NCI-H146 (cell line): ENCODE data around the gene PRELID2.

Experiments used
- DNase-seq: peaks from one replicate; lab custom pipeline; 2025; lab: John Stamatoyannopoulos, UW

The PRELID2 gene

DNA sequence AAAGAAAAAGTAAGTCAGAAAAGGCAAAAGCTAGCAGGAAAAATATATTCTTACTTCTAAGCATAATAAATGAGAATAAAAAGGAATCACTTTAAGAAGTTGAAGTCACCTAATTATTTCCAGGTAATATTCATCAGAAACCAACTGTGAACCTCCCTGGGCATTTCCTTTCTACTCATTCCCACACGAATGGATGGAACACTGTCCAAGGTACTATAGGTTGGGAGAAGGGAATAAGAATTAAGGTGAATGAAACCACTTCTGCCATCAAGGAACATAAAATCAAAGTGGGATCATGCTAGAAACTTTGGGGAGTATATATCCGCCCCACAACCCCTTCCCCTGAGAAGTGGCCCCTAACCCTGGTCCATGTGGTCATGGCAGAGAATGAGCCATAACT, 41.6 kb downstream of the PRELID2 start:
- DNase-seq = no peak

DNA sequence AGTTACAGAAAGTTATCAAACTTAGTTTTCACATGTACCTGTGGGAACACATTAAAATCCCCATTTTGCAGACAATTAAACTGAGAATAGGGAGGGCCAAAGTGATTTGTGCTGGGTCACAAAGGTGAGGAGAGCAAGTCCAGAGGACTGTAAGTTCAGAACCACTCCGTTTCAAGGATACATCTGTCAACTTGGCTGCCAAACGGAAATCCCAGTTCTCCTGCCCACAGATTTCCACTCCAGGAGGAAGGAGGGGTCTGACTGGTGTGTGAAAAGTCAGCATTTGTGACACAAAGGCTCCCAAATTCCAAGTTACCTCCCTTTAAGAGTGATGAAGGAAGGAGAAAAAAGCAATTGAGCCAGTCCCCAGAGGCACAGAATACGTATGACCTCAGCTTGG, 42.3 kb downstream of the PRELID2 start:
- no peak for DNase-seq

DNA sequence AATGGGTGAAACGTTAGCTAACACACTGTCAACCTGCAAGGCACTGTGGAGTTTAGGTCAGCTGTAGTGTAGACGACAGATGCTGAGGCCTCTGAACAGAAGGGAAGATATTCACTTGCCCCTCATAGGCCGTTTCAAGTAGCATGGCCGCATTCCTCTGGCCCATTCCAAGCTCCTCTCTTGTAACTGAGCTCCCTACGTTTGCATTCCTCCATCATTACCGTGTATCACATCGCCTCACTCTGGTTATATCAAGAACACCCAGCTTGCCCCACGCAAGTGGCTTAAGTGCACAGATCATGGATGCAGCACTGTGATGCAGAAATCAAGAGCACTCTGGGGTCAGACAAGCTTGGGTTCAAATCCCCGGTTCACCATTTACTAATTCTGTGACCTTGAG, 43.3 kb downstream of the PRELID2 start:
- DNase-seq = no peak

DNA sequence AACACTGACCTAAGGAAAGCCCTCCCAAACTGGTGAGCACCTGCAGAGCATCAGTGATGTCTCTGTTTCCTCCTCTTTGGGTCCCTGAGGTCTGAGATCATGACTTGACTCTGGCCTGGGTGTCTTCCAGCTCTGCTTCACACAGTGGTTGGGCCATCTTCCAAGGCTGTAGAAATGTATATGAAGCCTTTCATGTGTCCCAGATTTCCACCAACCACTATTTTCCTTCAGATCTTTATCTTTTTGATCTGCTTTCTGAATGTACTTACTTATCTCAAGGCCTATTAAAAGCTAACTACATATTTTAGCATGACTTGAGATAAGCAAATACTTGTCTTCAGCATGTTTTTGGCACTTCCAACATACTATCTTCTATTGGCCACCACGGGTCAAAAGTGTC, 47.1 kb downstream of the PRELID2 start:
- no peak for DNase-seq

DNA sequence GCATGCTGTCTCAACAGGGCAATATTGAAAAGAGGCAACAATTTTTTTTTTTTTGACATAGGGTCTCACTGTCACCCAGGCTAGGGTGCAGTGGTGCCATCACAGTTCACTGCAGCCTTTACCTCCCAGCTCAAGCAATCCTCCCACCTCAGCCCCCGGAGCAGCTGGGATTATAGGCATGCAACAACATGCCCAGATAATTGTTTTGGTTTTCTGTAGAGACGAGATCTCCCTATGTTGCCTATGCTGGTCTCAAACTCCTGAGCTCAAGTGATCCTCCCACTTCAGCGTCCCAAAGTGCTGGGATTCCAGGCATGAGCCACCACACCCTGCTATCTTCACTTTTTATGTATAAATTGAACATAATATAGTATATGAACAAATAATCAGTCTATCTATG, 47.6 kb downstream of the PRELID2 start:
- no peak for DNase-seq

DNA sequence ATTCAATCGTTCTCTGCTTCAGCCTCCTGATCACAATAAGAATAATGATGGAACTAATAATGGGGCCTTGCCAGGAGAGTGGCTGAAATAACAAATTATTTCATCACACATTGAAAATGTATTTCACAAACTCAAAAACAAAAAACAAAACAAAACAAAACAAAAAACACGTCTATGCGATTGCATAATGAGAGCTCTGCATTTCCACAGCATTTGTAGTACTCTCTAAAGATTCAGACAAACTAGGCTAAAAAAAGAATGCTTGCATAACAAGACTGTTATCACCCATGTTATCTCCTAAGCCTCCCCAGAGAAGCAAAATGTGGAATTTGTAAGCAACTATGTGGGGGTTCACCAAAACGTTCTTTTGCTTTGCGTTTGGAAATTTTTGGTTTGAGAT, 48.1 kb downstream of the PRELID2 start:
- DNase-seq = no peak

DNA sequence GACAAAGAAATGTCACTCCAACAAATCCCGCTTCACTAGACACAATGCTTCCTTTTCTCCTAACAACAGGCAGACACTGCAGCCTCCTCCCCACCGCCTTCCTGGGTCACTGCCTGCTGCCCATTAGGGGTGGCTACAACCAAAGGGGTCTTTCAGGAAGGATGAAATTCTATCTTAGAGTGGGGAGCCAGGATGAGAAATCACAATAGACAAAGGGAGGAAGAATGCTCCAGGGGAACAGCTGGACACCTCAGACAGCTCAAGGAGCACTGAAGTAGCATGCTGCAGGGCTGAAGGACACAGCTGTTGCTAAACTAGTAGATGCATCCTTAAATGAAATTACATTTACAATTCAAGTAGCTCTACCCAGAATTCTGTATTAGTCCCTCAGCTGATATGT, 54.2 kb downstream of the PRELID2 start:
- DNase-seq = no peak

DNA sequence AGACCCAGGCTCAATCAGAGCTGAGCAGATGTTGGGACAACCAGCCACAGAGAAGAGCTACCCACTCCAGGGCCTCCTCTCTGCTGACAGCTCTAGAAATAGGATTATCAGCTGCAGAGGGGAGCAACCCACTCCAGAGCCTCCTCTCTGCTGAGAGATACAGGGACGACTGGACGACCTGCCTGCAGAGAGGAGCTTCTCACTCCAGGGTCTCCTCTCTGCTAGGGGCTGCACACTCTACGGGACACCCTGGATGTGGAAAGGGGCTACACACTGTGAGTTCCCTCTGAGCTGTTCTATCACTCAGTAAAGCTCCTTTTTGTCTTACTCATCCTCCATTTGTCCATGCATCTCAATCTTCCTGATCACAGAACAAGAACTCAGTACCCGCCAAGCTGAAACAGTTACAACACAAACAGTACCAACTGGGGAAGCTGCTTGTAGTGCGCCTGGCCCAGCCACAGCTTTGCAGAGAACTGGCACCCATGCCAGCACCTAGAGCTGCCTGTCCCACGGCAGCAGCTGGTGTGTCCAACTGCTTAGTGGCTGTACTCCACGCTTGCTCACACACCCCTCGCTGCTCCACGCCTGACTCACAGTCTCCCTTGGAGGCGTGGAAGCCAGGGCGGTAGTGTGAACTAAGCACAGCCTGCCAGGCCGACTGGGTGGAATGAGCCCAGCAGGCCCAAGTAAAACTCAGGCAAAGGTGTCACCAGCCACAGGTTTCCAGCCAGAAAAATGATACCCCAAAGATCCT, 56.8 kb downstream of the PRELID2 start:
- no peak for DNase-seq

DNA sequence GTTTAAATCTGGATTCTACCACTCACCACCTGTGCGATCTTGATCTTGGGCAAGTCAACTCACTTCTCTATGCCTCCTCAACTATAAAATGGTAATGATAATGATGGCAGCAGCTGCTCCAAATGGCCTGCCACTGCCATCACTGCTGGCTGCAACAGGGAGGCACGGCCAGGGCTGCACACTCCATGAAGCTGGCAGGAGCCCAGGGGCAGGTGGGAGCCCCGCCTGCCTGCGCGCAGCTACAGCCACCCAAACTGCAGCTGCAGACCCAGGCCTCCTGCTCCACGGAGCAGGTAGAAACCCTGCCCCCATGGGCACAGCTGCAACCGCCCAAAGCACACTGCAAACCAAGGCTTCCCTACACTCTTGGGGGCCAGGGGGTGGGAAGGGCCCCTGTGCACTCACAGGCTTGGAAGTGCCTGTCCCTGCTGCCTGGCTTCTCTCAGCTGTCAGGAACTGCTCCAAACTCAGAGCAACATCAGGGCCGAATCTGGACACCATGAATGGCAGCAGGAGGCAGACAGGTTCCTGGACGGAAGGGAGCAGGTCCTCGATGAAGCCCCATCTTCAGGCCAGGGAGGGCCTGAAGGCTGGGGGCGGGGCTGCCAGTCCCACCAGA, 57.6 kb downstream of the PRELID2 start:
- no peak for DNase-seq

DNA sequence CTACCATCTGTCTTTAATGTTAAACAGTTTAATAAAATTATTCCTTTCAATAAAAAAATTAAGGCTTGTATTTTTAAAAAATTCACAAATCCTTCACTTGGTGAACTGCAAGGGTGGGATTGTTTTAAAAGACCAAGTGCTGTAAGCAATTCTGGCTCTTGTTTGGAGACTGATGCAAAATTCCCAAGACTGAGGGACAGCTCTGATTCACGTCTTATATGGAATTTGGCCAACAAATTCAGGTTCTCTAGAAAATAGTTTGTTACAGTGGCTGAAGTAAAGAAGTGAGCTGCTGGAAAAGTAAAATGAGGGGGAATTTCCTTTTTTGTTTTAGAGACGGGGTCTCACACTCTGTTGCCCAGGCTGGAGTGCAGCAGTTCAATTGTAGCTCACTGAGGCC, 58.3 kb downstream of the PRELID2 start:
- no peak for DNase-seq

DNA sequence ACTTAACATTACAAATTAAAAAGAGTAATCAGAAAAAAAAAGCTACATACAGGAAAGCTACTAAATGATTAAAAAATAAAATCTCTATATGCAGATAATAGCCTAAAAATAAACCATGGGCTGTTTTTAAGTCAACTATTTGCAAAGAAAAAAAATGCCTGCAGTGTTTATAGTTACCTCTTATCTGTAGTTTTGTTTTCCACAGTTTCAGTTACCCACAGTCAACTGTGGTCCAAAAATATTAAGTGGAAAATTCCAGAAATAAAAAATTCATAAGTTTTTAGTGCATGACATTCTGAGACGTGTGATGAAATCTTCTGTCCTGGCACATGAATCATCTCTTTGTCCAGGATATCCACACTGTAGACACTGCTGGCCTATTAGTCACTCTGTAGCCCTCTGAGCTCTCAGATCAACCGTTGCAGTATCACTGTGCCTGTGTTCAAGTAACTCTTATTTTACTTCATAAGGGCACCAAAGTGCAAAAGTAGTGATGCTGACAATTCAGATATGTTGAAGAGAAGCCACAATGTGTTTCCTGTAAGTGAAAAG, 59.2 kb downstream of the PRELID2 start:
- no peak for DNase-seq

DNA sequence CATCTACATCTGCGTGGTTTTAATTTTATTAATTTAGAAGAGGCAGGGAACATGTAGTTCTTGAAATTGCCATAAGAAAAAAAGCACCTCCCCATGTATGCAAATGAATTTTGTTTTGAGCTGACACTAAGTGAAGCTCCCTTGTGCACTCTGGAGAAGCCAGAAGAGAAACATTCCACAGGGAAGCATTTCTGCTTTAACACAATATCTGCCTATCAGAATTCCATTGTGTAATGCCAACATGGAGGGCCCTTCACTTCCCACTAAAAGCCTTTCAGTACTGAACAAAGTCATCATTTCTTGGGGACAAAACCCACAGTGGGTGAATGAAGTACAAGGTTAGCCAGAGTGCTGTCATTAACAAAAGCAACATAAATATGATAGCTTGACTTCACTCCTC, 59.7 kb downstream of the PRELID2 start:
- DNase-seq = no peak

DNA sequence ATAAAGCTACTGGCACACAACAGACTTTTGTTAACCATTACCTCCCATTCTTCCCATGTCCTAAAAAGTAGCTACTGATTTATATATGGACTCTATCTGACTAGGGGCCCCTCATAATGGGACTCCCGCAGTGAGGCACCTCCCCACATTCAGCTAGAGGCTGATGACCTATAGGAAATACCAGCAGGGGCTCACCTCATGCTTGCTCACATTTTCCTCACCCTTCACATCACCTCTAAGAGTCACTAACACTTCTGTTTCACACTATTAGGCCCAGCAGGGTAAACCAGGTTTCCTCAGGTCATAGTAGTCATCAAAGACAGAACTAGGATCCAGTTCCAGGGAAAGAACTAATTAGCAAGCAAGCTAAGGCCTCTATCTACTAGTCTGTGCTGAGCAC, 60.7 kb downstream of the PRELID2 start:
- no peak for DNase-seq

DNA sequence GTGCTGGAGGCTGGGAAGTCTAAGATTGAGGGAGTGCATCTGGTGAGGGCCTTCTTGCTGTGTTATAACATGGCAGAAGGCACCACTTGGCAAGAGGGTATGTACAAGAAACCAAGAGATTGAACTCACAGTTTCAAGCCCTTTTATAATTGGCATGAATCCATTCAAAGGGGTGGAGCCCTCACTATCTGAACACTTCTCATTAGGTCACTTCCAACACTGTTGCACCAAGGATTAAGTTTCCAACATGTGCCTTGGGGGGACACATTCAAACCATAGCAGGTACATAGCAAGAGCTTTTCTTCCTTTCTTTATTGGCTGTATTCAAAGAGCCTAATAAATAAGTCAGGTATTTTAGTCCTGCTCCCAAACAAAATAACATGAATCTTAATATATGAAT, 62.7 kb downstream of the PRELID2 start:
- no peak for DNase-seq

DNA sequence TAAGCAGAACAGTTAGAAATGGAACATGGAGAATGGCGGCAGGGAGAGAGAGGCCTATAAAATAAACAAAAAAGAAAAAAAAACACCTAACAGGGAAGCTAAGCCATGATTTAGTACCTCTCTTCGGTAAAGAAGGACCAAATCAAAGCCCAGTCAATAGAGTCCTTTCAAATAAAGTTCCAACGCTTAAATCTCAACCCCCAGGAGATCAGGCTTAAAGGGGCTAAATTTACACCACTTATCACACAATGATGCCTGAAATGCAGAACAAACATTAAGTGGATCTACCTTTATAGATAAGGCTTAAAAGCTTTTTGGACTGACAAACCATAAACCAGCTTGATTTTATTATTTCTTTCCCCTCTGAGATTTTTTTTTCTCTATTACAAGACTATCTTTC, 66.3 kb downstream of the PRELID2 start:
- DNase-seq = no peak

DNA sequence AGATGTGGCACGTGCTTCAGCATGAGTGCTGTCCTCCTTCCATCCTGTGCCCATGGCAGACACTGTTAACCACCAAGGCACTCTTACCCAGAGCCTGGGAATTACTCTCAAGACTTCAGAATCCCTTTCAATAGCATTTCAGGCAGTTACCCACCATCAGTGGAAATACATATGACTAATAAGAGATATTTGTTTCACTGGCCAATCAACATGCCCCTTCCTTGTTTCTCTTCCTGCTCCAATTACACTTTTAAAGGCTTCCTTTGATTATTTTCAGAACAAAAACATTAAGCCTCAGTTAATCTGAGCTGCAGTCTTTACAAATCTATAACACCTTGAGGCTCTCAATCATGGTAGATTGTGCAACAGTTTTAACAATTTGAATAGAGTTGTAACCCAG, 70.8 kb downstream of the PRELID2 start:
- DNase-seq = no peak

DNA sequence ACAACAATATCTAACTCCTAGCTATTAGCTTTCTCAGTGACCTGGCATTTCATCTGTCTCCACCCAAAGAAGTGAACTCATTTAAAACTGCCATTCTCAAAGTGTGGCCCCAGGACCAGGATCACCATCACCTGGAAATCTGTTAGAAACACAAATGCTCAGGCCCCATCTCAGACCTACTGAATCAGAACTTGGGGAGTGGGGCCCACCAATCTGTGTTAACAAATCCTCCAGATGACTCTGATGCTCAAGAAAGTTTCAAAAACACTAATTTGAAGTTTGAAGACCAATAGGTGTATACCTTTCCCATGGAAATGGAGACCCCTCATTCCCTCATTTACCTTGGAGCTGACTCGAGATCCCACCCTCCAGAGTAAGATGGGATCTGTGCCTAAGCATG, 72.3 kb downstream of the PRELID2 start:
- no peak for DNase-seq

DNA sequence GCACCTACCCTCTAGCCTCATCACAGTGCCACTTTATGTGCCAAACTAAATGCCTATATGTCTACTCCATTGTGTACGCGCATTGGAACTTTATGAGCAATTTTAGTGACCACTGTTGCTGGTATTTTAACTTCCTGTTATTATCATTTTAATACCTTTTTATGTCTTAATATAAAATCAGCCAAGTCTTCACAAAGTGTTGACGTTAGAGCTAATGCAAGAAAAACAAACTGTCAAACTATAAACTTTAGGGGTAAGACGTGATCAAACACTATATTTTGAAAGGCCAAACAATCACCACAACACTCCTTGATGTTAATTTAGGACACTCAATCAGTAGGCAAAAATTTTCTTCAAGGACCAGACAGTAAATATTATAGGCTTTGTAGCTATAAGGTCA, 73.9 kb downstream of the PRELID2 start:
- no peak for DNase-seq

DNA sequence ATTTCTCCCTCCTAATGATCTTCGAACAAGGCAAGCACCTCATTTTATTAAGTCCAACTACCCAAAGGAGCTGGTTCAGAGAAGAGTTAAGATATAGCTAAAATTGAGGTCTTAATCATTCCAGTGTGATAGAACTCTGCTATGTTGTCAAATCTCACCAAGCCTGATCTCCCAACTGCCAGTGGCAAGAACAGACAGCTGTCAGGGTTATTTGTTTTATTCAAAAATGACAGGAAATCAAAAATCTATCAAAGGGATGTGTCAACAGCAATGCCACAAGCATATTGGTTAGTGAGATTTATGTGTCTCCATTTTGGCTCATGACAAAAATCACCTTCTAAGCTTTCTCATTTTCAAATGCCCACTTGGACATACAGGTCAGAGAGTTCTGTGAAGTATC, 74.5 kb downstream of the PRELID2 start:
- DNase-seq = no peak

DNA sequence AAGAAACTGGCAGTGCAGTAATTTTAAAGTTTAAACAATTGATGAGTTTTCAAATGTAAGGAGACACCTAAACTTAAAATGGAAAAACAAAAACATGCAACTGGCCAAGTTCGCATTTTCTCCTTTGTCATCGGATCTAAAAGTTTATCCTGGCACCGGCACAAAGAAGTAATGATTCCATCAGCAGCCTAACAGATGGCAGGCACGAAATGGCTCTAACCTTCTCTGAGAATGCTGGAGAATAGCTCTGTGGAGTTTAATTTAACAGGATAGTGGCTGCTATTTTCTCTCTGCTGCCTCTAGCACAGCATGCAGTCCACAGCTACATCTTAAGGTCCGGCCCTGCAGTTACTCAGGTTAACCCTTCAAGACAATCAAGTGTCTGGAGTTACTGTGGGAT, 82.2 kb downstream of the PRELID2 start:
- no peak for DNase-seq

DNA sequence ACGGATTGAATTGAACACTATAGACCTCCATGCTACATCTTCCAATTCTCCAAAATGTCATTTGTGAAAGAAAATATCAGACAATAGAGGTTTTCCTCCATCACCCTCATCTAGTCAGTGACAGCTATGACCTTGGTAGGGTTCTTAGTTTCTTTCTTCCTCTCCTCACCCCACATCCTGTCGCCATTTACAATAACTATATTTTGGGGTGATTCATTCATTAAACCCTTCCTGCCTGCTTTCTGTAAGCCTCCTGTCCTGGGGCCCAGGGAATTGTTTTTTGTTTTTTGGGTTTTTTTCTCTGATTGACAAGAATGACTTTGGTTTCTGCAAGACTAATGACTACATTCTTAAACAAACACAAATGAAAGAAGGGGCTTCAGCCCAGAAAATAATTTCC, 82.6 kb downstream of the PRELID2 start:
- DNase-seq = no peak

DNA sequence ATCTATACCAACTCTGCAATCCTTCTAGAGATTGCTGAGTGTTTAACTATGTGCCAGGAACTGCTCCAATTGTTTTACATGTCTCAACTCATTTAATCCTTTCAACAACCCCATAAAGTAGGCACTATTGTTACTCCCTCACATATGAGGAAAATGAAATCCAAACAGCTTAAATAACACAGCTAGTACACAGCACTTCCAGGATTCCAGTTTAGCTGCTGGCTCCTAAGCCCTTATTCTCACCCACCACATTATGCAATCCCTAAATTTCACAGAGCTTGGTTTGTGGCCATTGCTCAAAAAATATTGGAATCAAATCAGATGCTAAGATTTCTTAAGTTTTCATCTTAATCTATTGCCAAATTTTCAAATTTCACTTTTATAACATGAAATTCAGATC, 84.9 kb downstream of the PRELID2 start:
- DNase-seq = no peak

DNA sequence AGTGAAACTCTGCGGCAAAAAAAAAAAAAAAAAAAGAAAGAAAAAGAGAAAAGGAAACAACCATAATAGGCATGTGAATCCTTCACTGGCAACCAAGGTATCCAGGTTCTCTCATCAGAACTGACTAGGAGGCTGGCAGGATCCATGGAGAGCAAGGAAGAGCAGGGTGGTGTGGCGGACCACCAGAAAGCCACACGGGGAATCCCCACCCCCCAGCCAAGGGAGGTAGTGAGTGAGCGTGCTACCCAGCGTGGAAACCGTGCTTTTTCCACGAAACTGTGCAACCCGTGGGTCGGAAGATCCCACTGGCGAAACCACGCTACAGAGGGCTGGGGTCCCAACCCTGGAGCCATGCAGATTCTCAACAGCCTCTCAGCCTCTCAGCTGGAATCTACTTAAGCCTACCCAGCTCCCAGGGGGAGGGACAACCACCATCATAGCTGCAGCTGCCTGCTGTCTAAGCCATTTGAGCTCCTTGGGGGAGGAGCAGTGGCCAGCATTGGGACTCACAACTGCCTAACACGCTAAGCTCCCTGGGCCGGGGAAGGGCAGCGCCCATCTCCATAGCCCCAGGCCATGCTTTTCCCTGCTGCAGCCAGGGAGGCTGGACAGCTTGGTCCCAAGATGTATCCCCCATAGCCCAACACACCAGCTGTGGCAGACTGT, 91.6 kb downstream of the PRELID2 start:
- no peak for DNase-seq
